Natural killer cell (primary cell): ENCODE measurements around the gene MAP2. TPM values are rescaled to one million over a fixed set of nuclear protein-coding genes. Genes with fewer than 3 reads are reported as not detected.

Experiments used
- ATAC-seq, 3 donors: fragments of 150-1000 bp in 2 of 3; fragments of 200-7000 bp in 1 of 3; cut with Tn5 transposase; 1 replicate in 1 of 3; 2 replicates in 2 of 3; pipeline ENCODE4 v1.10.0; 2021; ENCODE audit warnings: mild to moderate bottlenecking in 2 of 3, moderate library complexity in 2 of 3
- DNase-seq, 2 donors: peaks; one replicate each; pipeline versions ENCODE4 v3.0.0 to v3.0.0-alpha.2; 2013 to 2021; ENCODE audit warnings: mixed read lengths in 1 of 2
- H3K27ac ChIP-seq: one replicate; pipeline ENCODE4 v1.5.1; 2013; ENCODE audit warnings: mild to moderate bottlenecking, low read length
- H3K27me3 ChIP-seq: one replicate; pipeline ENCODE4 v1.6.1; 2013; ENCODE audit warnings: low read length; ENCODE audit not compliant: control insufficient read depth, insufficient read depth
- H3K36me3 ChIP-seq: one replicate; pipeline ENCODE4 v1.6.1; 2013; ENCODE audit warnings: low read length; ENCODE audit not compliant: control insufficient read depth, insufficient read depth
- H3K4me1 ChIP-seq: one replicate; pipeline ENCODE4 v1.6.1; 2013; ENCODE audit warnings: low read length; ENCODE audit not compliant: control insufficient read depth, insufficient read depth
- H3K4me3 ChIP-seq: one replicate; pipeline ENCODE4 v1.5.1; 2013; ENCODE audit warnings: low read length
- H3K9me3 ChIP-seq: one replicate; pipeline ENCODE4 v1.6.1; 2013; ENCODE audit warnings: low read length; ENCODE audit not compliant: control insufficient read depth, insufficient read depth
- H3K27ac Mint-ChIP-seq, 2 donors: one replicate each; pipeline ENCODE4 v1.8.0; 2022; ENCODE audit warnings: mild to moderate bottlenecking in 2 of 2, mixed read lengths in 2 of 2, moderate library complexity in 1 of 2
- H3K27me3 Mint-ChIP-seq, 2 donors: one replicate each; pipeline ENCODE4 v1.8.0; 2022; ENCODE audit warnings: low read depth in 2 of 2, mixed read lengths in 2 of 2
- H3K36me3 Mint-ChIP-seq: one replicate; pipeline ENCODE4 v1.8.0; 2022; ENCODE audit warnings: mixed read lengths
- H3K4me1 Mint-ChIP-seq, 2 donors: one replicate each; pipeline ENCODE4 v1.8.0; 2022; ENCODE audit warnings: mixed read lengths in 2 of 2
- H3K4me3 Mint-ChIP-seq: one replicate; pipeline ENCODE4 v1.8.0; 2022; ENCODE audit warnings: mild to moderate bottlenecking, moderate library complexity, mixed read lengths
- H3K9me3 Mint-ChIP-seq, 2 donors: one replicate each; pipeline ENCODE4 v1.8.0; 2022; ENCODE audit warnings: mixed read lengths in 2 of 2
- WGBS: methylation state at CpG from one replicate; pipeline ENCODE4 v1.1.7; 2013; ENCODE audit warnings: missing lambda C conversion rate; ENCODE audit not compliant: insufficient coverage; 5-methylcytosine and 5-hydroxymethylcytosine counted together
- intact Hi-C: fragments of 100-400 bp; cut with micrococcal nuclease; formaldehyde crosslinking; loops from one replicate; pipeline ENCODE4 v1.14.2; 2022
- total RNA-seq, 4 donors: library from RNA; stranded (reverse); fragments of 120-200 nt in 1 of 4; gene quantifications; one replicate each; pipeline versions ENCODE4 v1.2.3 to v1.2.4, GENCODE V29; 2013 to 2022
- TF ChIP-seq, protein P1 (sequence below): fragments of 200-600 bp; IDR thresholded peaks from one replicate; pipeline ENCODE4 v1.8.0; 2022; ENCODE audit warnings: antibody characterized with exemption

MAP2 gene
- total RNA-seq, 3 donors from 2014 or later (not counting 1 experiment from before 2014, with no cell fraction given): not detected

DNA sequence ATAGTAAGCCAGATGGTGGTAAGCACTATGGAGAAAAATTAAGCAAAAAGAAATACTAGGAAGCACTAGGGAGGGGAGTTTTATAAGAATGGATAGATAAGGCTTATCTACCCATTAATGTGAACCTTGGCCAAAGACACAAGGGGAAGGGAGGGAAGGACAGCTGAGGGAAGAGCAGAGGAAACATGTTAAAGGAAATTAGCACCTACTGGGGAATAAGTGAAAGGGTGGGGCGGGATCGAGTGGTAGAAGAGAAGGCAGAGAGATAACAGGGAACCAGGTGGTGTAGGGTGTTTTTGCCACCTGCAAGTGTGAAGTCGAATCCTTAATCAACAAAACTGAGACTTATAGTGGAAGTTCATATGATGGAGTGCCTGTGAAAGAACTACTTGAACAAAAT lies 349.5 kb downstream of the MAP2 start:
- peaks cover 3 to 4% of the 10 kb centered on the region in 2 donors for H3K9me3 Mint-ChIP-seq
- no peak overlapping the region for H3K27ac ChIP-seq
- intact Hi-C loops: no loop called here
- H3K4me1 Mint-ChIP-seq: peaks cover 0 to 5% of the 10 kb centered on the region in 2 donors
- H3K36me3 ChIP-seq: no peaks in the 10 kb centered on the region
- peaks cover under 1% of the 10 kb centered on the region for H3K27me3 ChIP-seq
- no peaks in the 10 kb centered on the region for H3K4me1 ChIP-seq
- H3K4me3 ChIP-seq: no peak overlapping the region
- no peaks in the 10 kb centered on the region for H3K9me3 ChIP-seq
- H3K27ac Mint-ChIP-seq: no peak overlapping the region
- TF ChIP-seq, protein P1, sequence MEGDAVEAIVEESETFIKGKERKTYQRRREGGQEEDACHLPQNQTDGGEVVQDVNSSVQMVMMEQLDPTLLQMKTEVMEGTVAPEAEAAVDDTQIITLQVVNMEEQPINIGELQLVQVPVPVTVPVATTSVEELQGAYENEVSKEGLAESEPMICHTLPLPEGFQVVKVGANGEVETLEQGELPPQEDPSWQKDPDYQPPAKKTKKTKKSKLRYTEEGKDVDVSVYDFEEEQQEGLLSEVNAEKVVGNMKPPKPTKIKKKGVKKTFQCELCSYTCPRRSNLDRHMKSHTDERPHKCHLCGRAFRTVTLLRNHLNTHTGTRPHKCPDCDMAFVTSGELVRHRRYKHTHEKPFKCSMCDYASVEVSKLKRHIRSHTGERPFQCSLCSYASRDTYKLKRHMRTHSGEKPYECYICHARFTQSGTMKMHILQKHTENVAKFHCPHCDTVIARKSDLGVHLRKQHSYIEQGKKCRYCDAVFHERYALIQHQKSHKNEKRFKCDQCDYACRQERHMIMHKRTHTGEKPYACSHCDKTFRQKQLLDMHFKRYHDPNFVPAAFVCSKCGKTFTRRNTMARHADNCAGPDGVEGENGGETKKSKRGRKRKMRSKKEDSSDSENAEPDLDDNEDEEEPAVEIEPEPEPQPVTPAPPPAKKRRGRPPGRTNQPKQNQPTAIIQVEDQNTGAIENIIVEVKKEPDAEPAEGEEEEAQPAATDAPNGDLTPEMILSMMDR: no peak
- H3K36me3 Mint-ChIP-seq: no peaks in the 10 kb centered on the region
- 3% methylated on average over 3 of the region's 3 CpGs for WGBS
- ATAC-seq: no peak
- H3K4me3 Mint-ChIP-seq: no peak overlapping the region
- no peak for DNase-seq
- H3K27me3 Mint-ChIP-seq: peaks cover 13 to 14% of the 10 kb centered on the region in 2 donors
